SK-N-SH (cell line): Measurements from ENCODE around the gene GPN2. TPM values are rescaled to one million over a fixed set of nuclear protein-coding genes. Genes with fewer than 3 reads are reported as not detected.
A peak's percentile ranks its signal among the peaks of the same experiment; 100 is the strongest.

ENCODE experiments used
- CTCF ChIA-PET: fragments of 300-600, 350-600 bp; formaldehyde crosslinking; extraction: SDS; loops from one replicate; lab custom pipeline; 2021; lab: Yijun Ruan, JAX
- POLR2A ChIA-PET: fragments of 350-600 bp; sonication (Branson Sonifier 250); formaldehyde crosslinking; extraction: SDS; loops from one replicate; lab custom pipeline; 2020; ENCODE audit warnings: antibody characterized with exemption, inconsistent platforms; lab: Yijun Ruan, JAX
- DNase-seq: peaks from one replicate; pipeline ENCODE4 v3.0.0; 2012
- H2AFZ ChIP-seq: fragments of 200-600 bp; sonication (generic); 2 replicates; pipeline ENCODE4 v1.8.1; 2016; ENCODE audit warnings: antibody characterized with exemption, mild to moderate bottlenecking, low read depth
- H3F3A ChIP-seq: fragments of 200-600 bp; sonication (generic); replicated peaks from 2 replicates; pipeline ENCODE3; 2016; ENCODE audit warnings: antibody characterized with exemption, mild to moderate bottlenecking; ENCODE audit not compliant: insufficient read depth
- H3K27ac ChIP-seq, 2 experiments: fragments of 200-500 bp in 1 of 2; fragments of 200-600 bp in 1 of 2; sonication (Bioruptor generic) in 1 of 2; sonication (generic), shearing (Covaris generic) in 1 of 2; 2 replicates each; pipeline versions ENCODE4 v1.5.1 to v1.6.1; 2014 to 2016; ENCODE audit warnings: low read depth in 2 of 2, inconsistent platforms in 1 of 2, low read length in 1 of 2, mild to moderate bottlenecking in 1 of 2, mixed read lengths in 1 of 2
- H3K27me3 ChIP-seq: fragments of 200-600 bp; sonication (generic), shearing (Covaris generic); 2 replicates; pipeline ENCODE4 v1.6.1; 2016; ENCODE audit warnings: mixed run types; ENCODE audit not compliant: insufficient read depth
- H3K36me3 ChIP-seq, 2 experiments: fragments of 200-500 bp in 1 of 2; fragments of 200-600 bp in 1 of 2; sonication (Bioruptor generic) in 1 of 2; sonication (generic) in 1 of 2; replicated peaks in 1 of 2; 2 replicates each; pipeline versions ENCODE3 to v1.5.1; 2014 to 2016; ENCODE audit warnings: low read length in 1 of 2, mild to moderate bottlenecking in 1 of 2; ENCODE audit not compliant: insufficient read depth in 2 of 2, control insufficient read depth in 1 of 2
- H3K4me1 ChIP-seq, 2 experiments: fragments of 200-500 bp in 1 of 2; fragments of 200-600 bp in 1 of 2; sonication (Bioruptor generic) in 1 of 2; sonication (generic), shearing (Covaris generic) in 1 of 2; 2 replicates each; pipeline versions ENCODE4 v1.5.1 to v1.6.1; 2014 to 2016; ENCODE audit warnings: low read depth in 1 of 2, low read length in 1 of 2, mixed run types in 1 of 2; ENCODE audit not compliant: insufficient read depth in 2 of 2, control insufficient read depth in 1 of 2
- H3K4me2 ChIP-seq: fragments of 200-600 bp; sonication (generic), shearing (Covaris generic); 2 replicates; pipeline ENCODE4 v1.6.1; 2017; ENCODE audit warnings: mixed run types
- H3K4me3 ChIP-seq, 2 experiments: fragments of 200-500 bp in 1 of 2; fragments of 200-600 bp in 1 of 2; sonication (Bioruptor generic) in 1 of 2; sonication (generic), shearing (Covaris generic) in 1 of 2; 2 replicates each; pipeline versions ENCODE4 v1.5.1 to v1.8.1; 2014 to 2016; ENCODE audit warnings: low read depth in 2 of 2, inconsistent platforms in 1 of 2, low read length in 1 of 2, mild to moderate bottlenecking in 1 of 2, mixed read lengths in 1 of 2, moderate library complexity in 1 of 2
- H3K79me2 ChIP-seq: fragments of 200-600 bp; sonication (generic); 2 replicates; pipeline ENCODE4 v1.8.1; 2017; ENCODE audit warnings: mild to moderate bottlenecking; ENCODE audit not compliant: insufficient read depth
- H3K9ac ChIP-seq: fragments of 200-600 bp; sonication (generic); 2 replicates; pipeline ENCODE4 v1.6.1; 2017; ENCODE audit warnings: mixed run types
- H3K9me2 ChIP-seq: fragments of 200-600 bp; sonication (generic); 2 replicates; pipeline ENCODE4 v1.6.1; 2017; ENCODE audit warnings: mixed run types
- H3K9me3 ChIP-seq: fragments of 200-600 bp; sonication (generic); 2 replicates; pipeline ENCODE4 v1.6.1; 2017; ENCODE audit warnings: mixed run types, mild to moderate bottlenecking, moderate library complexity
- H4K20me1 ChIP-seq: fragments of 200-600 bp; sonication (generic); 2 replicates; pipeline ENCODE4 v1.6.1; 2017; ENCODE audit warnings: mild to moderate bottlenecking, mixed run types; ENCODE audit not compliant: insufficient read depth
- CTCF ChIP-seq: fragments of 200-600 bp; sonication (generic); IDR thresholded peaks from 2 replicates; pipeline ENCODE4 v1.6.1; 2017; ENCODE audit warnings: antibody characterized with exemption, mild to moderate bottlenecking, moderate library complexity
- FOXM1 ChIP-seq: IDR thresholded peaks from 2 replicates; pipeline ENCODE4 v1.4.0; 2012; ENCODE audit warnings: low read depth, mild to moderate bottlenecking
- NFIC ChIP-seq: IDR thresholded peaks from 2 replicates; pipeline ENCODE4 v1.4.0; 2012; ENCODE audit warnings: borderline replicate concordance
- RXRA ChIP-seq: IDR thresholded peaks from 2 replicates; pipeline ENCODE4 v1.4.0; 2012; ENCODE audit warnings: low read depth, mild to moderate bottlenecking, borderline replicate concordance
- TAF1 ChIP-seq: IDR thresholded peaks from 2 replicates; pipeline ENCODE4 v1.6.1; 2012; ENCODE audit warnings: low read depth, mild to moderate bottlenecking, low read length, moderate library complexity, borderline replicate concordance
- WGBS: methylation state at CpG from one replicate; pipeline ENCODE4 v1.1.6; 2017; ENCODE audit warnings: low lambda C conversion rate; 5-methylcytosine and 5-hydroxymethylcytosine counted together
- polyA plus RNA-seq, 3 experiments: library from polyadenylated mRNA; depleted of rRNA; stranded (reverse); fragments of >200 nt; gene quantifications; 2 replicates each; pipeline ENCODE4 v1.2.3, GENCODE V29; 2012
- TF ChIP-seq, protein P1 (sequence below): IDR thresholded peaks from 2 replicates; pipeline ENCODE4; 2012

The GPN2 gene
- polyA plus RNA-seq, 1 of the 3 experiments (the other 2 are of a cell fraction), result 24.0 TPM

- CTCF ChIA-PET, result interaction anchor here (0.6 to 1.2 kb wide), 4 partner anchors 14 to 276 kb away, joined by 3 to 4 read pairs (median 4); no protein-coding TSS in a partner anchor
- no peak overlapping the region for H3K4me3 ChIP-seq
- H3K9me2 ChIP-seq, result no peaks in the 10 kb centered on the region
- 95% methylated on average over 10 of the region's 20 CpGs for WGBS
- peaks cover 16% of the 10 kb centered on the region for H3F3A ChIP-seq
- H3K9ac ChIP-seq, result no peak overlapping the region
- no peaks in the 10 kb centered on the region for H3K27me3 ChIP-seq
- peaks cover 6 to 7% of the 10 kb centered on the region in 2 experiments; a peak in 2 of 4 replicates for H3K4me1 ChIP-seq
- H3K4me2 ChIP-seq, result peak overlapping the region; percentile 98; the same call in 1 of the 2 replicates
- no peak for TF ChIP-seq FOXM1
- TF ChIP-seq, protein P1, sequence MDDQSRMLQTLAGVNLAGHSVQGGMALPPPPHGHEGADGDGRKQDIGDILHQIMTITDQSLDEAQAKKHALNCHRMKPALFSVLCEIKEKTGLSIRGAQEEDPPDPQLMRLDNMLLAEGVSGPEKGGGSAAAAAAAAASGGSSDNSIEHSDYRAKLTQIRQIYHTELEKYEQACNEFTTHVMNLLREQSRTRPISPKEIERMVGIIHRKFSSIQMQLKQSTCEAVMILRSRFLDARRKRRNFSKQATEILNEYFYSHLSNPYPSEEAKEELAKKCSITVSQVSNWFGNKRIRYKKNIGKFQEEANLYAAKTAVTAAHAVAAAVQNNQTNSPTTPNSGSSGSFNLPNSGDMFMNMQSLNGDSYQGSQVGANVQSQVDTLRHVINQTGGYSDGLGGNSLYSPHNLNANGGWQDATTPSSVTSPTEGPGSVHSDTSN, result no peak
- H2AFZ ChIP-seq, result no peak overlapping the region
- no peaks in the 10 kb centered on the region for H4K20me1 ChIP-seq
- H3K27ac ChIP-seq, result no peak overlapping the region
- DNase-seq, result no peak
- H3K79me2 ChIP-seq, result no peaks in the 10 kb centered on the region
- no peaks in the 10 kb centered on the region for H3K9me3 ChIP-seq
- no peaks in the 10 kb centered on the region for H3K36me3 ChIP-seq
- POLR2A ChIA-PET, result no interaction called here
These were observed 26.4 kb downstream of the GPN2 start for GRCh38 chr1:26863685-26864077.

DNA sequence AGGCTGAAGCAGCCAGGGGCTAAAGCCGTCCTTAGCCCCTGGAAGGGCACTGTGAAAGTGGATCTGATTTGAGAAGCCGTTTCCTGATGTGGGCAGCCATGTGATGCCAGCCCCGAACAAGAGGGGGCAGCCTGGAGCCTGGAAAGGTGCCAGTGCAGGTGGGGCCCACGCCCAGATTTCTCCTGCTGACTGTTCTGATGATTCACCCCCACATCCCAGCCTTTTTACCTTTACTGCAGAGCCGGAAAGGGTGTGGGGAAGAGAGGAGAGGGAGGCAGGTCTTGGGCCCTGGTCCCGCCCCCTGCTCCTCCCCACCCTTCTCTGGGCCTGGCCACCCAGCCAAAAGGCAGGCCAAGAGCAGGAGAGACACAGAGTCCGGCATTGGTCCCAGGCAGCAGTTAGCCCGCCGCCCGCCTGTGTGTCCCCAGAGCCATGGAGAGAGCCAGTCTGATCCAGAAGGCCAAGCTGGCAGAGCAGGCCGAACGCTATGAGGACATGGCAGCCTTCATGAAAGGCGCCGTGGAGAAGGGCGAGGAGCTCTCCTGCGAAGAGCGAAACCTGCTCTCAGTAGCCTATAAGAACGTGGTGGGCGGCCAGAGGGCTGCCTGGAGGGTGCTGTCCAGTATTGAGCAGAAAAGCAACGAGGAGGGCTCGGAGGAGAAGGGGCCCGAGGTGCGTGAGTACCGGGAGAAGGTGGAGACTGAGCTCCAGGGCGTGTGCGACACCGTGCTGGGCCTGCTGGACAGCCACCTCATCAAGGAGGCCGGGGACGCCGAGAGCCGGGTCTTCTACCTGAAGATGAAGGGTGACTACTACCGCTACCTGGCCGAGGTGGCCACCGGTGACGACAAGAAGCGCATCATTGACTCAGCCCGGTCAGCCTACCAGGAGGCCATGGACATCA is 27.1 kb downstream of the GPN2 start, which contains the start of gene SFN:
Gene SFN (plus strand): TSS at position 369 of the 904 bp plus-strand sequence. CDS start 64 bp downstream, at position 433.
- Histone ChIP-seq H3K4me3 (no peak within 1 kb of the TSS), H4K20me1 (no peaks in the 10 kb centered on the region), H3K4me2 (peak within 1 kb of the TSS; percentile 98; the same call in 1 of the 2 replicates), H2AFZ (0 out of 2 replicates have a peak within 1 kb of the TSS, but pooled peaks have one; percentile 97), H3K9me2 (no peaks in the 10 kb centered on the region), H3F3A (peaks cover 13% of the 10 kb centered on the region), H3K79me2 (no peaks in the 10 kb centered on the region), H3K36me3 (no peaks in the 10 kb centered on the region), H3K27me3 (no peaks in the 10 kb centered on the region), H3K27ac (no peak within 1 kb of the TSS), H3K9ac (no peak within 1 kb of the TSS), H3K9me3 (no peaks in the 10 kb centered on the region), H3K4me1 (peaks cover 6 to 7% of the 10 kb centered on the region in 2 experiments; a peak in 2 of 4 replicates)
- ChIA-PET CTCF (interaction anchor here (0.6 to 1.2 kb wide), 5 partner anchors 14 to 276 kb away, joined by 3 to 4 read pairs (median 3); no protein-coding TSS in a partner anchor), POLR2A (no interaction called here)
- TF ChIP-seq RXRA, result no peak
- no peak for TF ChIP-seq TAF1
- peak; percentile 25; the same call in 1 of the 2 replicates for TF ChIP-seq NFIC
- TF ChIP-seq CTCF, result peak; percentile 41; the same call in 1 of the 2 replicates
- no peak for DNase-seq
- WGBS, result 90% methylated on average over 29 of the region's 37 CpGs
